ENCODE data around the gene LIPC. TPM values are rescaled to one million over a fixed set of nuclear protein-coding genes. Genes with fewer than 3 reads are reported as not detected.

LIPC gene
- total RNA-seq, 1 experiment from 2014 or later: not detected

DNA sequence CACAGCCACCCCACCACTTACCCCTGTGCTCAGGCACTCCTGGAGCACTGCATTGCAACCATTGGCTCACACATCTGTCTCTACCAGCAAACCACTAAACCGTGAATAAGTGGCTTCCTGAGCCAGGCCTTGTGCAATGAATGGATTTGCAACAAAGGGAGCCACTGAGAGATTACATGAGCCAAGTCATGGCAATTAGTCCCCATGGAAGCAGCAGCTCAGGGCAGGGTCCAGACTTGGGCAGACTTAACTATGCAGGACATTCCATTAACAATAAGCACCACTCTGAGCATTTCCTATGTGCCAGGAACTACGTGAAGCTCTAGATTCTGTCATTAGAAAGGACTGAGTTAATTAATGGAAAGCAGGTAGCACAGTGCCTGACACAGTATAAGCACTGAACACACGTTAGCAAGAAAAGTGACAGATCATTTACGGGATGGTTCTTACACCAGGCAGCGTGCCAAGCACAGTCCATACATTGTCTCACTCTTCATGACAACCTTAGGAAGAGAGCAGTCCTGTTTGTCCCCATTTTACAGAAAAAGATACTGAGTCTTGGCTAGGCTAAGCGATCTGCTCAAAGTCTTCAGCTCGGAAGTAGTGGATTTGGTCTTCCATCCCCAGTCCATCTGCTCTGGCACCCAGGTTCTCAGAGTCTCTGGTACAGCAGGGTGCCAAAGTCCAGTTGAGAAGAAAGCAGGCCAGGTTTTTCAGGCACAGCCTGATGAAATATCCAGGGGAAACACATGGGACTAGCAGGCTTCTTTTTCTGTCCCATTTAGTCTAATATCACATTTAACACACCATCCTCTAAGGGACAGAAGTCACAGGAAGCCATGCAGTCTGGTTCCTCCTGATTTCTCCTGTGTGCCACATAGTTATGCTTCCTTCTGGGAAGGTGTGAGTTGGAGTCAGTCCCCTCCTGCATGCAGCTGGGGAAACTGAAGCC lies 44.1 kb downstream of the LIPC start:
- Histone ChIP-seq H3K4me3 (ENCODE audit: low read depth, low read length, poor library complexity, severe bottlenecking) (no peak overlapping the region), H3K4me1 (ENCODE audit: insufficient read depth, low read length, poor library complexity, severe bottlenecking) (peaks cover 66% of the 10 kb centered on the region), H3K27ac (ENCODE audit: low read depth, low read length, poor library complexity, severe bottlenecking) (peak overlapping the region; percentile 47), H3K27me3 (replicated peaks; ENCODE audit: insufficient read depth, low read depth, low read length, poor library complexity) (no peaks in the 10 kb centered on the region), H3K36me3 (ENCODE audit: insufficient read depth, low read length, poor library complexity, severe bottlenecking) (no peaks in the 10 kb centered on the region), H3K9me3 (ENCODE audit: low read depth, low read length, poor library complexity, severe bottlenecking) (no peaks in the 10 kb centered on the region)
- POLR2A ChIA-PET (ENCODE audit: low non-redundant PET): interaction anchor here (0.5 kb wide), 1 partner anchor 15 kb away, joined by 4 read pairs; no protein-coding TSS in a partner anchor
- intact Hi-C loops (cut with micrococcal nuclease; ENCODE audit: unreplicated experiment): no loop called here
- CTCF ChIA-PET: no interaction called here
- no TSS peak for BruUV-seq (replicated peaks)
- no peak for TF ChIP-seq EZH2 (IDR thresholded peaks at IDR 0.05; ENCODE audit: borderline replicate concordance, low read depth, low read length, poor library complexity, severe bottlenecking)
- peak; percentile 92 for DNase-seq (ENCODE audit: low spot score)

DNA sequence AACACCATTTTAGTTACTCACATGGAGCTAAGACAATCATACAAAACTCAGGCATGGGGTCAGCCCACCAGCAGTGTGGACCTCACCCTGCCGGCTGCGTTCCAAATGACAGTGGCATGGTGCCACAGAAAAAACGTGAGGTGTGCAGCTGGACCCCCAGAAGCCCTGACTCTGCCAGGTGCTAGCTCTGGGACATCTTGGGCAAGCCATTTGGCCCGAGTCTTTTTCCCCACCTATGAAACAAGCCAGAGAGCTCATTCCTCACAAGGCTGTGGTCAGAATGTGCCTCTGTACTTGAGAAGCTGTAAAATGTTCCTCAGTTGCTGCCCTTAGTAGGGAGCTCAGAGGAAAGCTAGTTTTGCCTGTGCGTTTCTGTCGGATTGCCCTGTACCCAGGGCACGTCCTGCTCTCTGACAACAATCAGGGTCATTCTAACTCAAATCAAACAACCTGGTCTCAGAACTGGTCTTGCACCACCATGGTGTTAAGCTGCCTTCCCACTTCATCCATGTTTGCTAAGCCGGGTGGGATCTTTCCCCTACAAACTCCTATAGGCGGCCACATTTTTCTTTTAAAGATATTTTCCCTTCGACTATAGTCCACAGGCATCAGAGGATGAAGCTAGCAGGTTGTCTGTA lies 44.9 kb downstream of the LIPC start:
- no TSS peak for BruUV-seq (replicated peaks)
- DNase-seq (ENCODE audit: low spot score): no peak
- ChIA-PET CTCF (no interaction called here), POLR2A (ENCODE audit: low non-redundant PET) (interaction anchor here (0.7 kb wide), 1 partner anchor 504 kb away, joined by 3 read pairs; no protein-coding TSS in a partner anchor)
- H3K4me3 ChIP-seq (ENCODE audit: low read depth, low read length, poor library complexity, severe bottlenecking): no peak overlapping the region
- H3K36me3 ChIP-seq (ENCODE audit: insufficient read depth, low read length, poor library complexity, severe bottlenecking): no peaks in the 10 kb centered on the region
- no peaks in the 10 kb centered on the region for H3K27me3 ChIP-seq (replicated peaks; ENCODE audit: insufficient read depth, low read depth, low read length, poor library complexity)
- peak overlapping the region; percentile 47 for H3K27ac ChIP-seq (ENCODE audit: low read depth, low read length, poor library complexity, severe bottlenecking)
- H3K4me1 ChIP-seq (ENCODE audit: insufficient read depth, low read length, poor library complexity, severe bottlenecking): peaks cover 60% of the 10 kb centered on the region
- H3K9me3 ChIP-seq (ENCODE audit: low read depth, low read length, poor library complexity, severe bottlenecking): no peaks in the 10 kb centered on the region
- TF ChIP-seq CTCF (conservative IDR thresholded peaks at IDR 0.05; ENCODE audit: low read depth, low read length) (no peak), EZH2 (IDR thresholded peaks at IDR 0.05; ENCODE audit: borderline replicate concordance, low read depth, low read length, poor library complexity, severe bottlenecking) (no peak)
- intact Hi-C loops (cut with micrococcal nuclease; ENCODE audit: unreplicated experiment): no loop called here

- H3K9me3 ChIP-seq (ENCODE audit: low read depth, low read length, poor library complexity, severe bottlenecking): no peaks in the 10 kb centered on the region
- no peaks in the 10 kb centered on the region for H3K36me3 ChIP-seq (ENCODE audit: insufficient read depth, low read length, poor library complexity, severe bottlenecking)
- POLR2A ChIA-PET (ENCODE audit: low non-redundant PET): interaction anchor here (0.7 kb wide), 1 partner anchor 504 kb away, joined by 3 read pairs; no protein-coding TSS in a partner anchor
- TF ChIP-seq CTCF (conservative IDR thresholded peaks at IDR 0.05; ENCODE audit: low read depth, low read length): no peak
- TF ChIP-seq EZH2 (IDR thresholded peaks at IDR 0.05; ENCODE audit: borderline replicate concordance, low read depth, low read length, poor library complexity, severe bottlenecking): no peak
- peaks cover 55% of the 10 kb centered on the region for H3K4me1 ChIP-seq (ENCODE audit: insufficient read depth, low read length, poor library complexity, severe bottlenecking)
- intact Hi-C loops (cut with micrococcal nuclease; ENCODE audit: unreplicated experiment): no loop called here
- BruUV-seq (replicated peaks): no TSS peak
- H3K27me3 ChIP-seq (replicated peaks; ENCODE audit: insufficient read depth, low read depth, low read length, poor library complexity): no peaks in the 10 kb centered on the region
- CTCF ChIA-PET: no interaction called here
- DNase-seq (ENCODE audit: low spot score): peak; percentile 20
- no peak overlapping the region for H3K4me3 ChIP-seq (ENCODE audit: low read depth, low read length, poor library complexity, severe bottlenecking)
- peak overlapping the region; percentile 34 for H3K27ac ChIP-seq (ENCODE audit: low read depth, low read length, poor library complexity, severe bottlenecking)
These were observed 45.4 kb downstream of the LIPC start for GRCh38 chr15:58477170-58477569.

Data from A673 (cell line).